K562 (cell line): Measurements from ENCODE around the gene ATIC.

ENCODE experiments used
- CTCF ChIP-seq, 3 experiments: IDR thresholded peaks in 2 of 3; conservative IDR thresholded peaks in 1 of 3; 2 replicates each; pipeline ENCODE4 v1.5.1; 2011 to 2012; ENCODE audit warnings: low read length in 3 of 3, mild to moderate bottlenecking in 3 of 3, control low read depth in 2 of 3, improper control_type of control experiment in 1 of 3, inconsistent platforms in 1 of 3, low read depth in 1 of 3, mixed read lengths in 1 of 3, moderate library complexity in 1 of 3; ENCODE audit not compliant: insufficient read depth in 2 of 3
- GATAD2B ChIP-seq: fragments of 450-650 bp; IDR thresholded peaks from 2 replicates; pipeline ENCODE4 v1.6.1; 2017; ENCODE audit warnings: mild to moderate bottlenecking, borderline replicate concordance
- PHF8 ChIP-seq: fragments of 200-600 bp; sonication (generic); IDR thresholded peaks from 2 replicates; pipeline ENCODE4 v1.6.1; 2012; ENCODE audit warnings: mixed run types, mild to moderate bottlenecking, inconsistent platforms, low read length, moderate library complexity, borderline replicate concordance
- PKNOX1 ChIP-seq: fragments of 450-650 bp; IDR thresholded peaks from 2 replicates; pipeline ENCODE4 v1.6.1; 2016
- ZNF217 ChIP-seq: sonication (generic); formaldehyde crosslinking; IDR thresholded peaks from 2 replicates; pipeline ENCODE4 v1.8.0; 2022; ENCODE audit warnings: mild to moderate bottlenecking, missing genetic modification reagents
- TF ChIP-seq, protein P1 (sequence below): sonication (generic); formaldehyde crosslinking; IDR thresholded peaks from 2 replicates; pipeline ENCODE4 v1.8.0; 2022; ENCODE audit warnings: missing genetic modification reagents, mild to moderate bottlenecking, moderate library complexity, borderline replicate concordance
- TF ChIP-seq, protein P2 (sequence below): fragments of 250-450 bp; sonication (Bioruptor Pico); IDR thresholded peaks from 2 replicates; pipeline ENCODE4 v1.8.0; 2021; ENCODE audit warnings: moderate library complexity, mild to moderate bottlenecking, inconsistent platforms

GRCh38 chr2:215395687-215396460 is 84.0 kb downstream of the ATIC start:
- TF ChIP-seq CTCF (IDR thresholded peaks at IDR 0.05 in 2 of 3, conservative IDR thresholded peaks at IDR 0.05 in 1 of 3; ENCODE audit: insufficient read depth in 2 of 3, low read depth in 1 of 3, low read length in 3 of 3) = no peak
- no peak for TF ChIP-seq GATAD2B
- no peak for TF ChIP-seq PHF8
- TF ChIP-seq, protein P1, sequence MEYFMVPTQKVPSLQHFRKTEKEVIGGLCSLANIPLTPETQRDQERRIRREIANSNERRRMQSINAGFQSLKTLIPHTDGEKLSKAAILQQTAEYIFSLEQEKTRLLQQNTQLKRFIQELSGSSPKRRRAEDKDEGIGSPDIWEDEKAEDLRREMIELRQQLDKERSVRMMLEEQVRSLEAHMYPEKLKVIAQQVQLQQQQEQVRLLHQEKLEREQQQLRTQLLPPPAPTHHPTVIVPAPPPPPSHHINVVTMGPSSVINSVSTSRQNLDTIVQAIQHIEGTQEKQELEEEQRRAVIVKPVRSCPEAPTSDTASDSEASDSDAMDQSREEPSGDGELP (CRISPR knock-in tag) = no peak
- TF ChIP-seq PKNOX1 = no peak
- no peak for TF ChIP-seq ZNF217 (CRISPR knock-in tag)
- TF ChIP-seq, protein P2, sequence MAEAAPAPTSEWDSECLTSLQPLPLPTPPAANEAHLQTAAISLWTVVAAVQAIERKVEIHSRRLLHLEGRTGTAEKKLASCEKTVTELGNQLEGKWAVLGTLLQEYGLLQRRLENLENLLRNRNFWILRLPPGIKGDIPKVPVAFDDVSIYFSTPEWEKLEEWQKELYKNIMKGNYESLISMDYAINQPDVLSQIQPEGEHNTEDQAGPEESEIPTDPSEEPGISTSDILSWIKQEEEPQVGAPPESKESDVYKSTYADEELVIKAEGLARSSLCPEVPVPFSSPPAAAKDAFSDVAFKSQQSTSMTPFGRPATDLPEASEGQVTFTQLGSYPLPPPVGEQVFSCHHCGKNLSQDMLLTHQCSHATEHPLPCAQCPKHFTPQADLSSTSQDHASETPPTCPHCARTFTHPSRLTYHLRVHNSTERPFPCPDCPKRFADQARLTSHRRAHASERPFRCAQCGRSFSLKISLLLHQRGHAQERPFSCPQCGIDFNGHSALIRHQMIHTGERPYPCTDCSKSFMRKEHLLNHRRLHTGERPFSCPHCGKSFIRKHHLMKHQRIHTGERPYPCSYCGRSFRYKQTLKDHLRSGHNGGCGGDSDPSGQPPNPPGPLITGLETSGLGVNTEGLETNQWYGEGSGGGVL (CRISPR knock-in tag) = no peak
